HS-5 (cell line): Measurements from ENCODE around the gene PCBP2.
"Not testable (repeated sequence)": the region's sequence is repeated elsewhere in the genome, so short reads cannot be mapped to it uniquely, and the experiment has no call there.

Experiments
- DNase-seq: peaks from one replicate; pipeline ENCODE4 v3.0.0-alpha.2; 2012; ENCODE audit warnings: low read depth

PCBP2 gene

GRCh38 chr12:53472056-53472582, 20.2 kb downstream of the PCBP2 start:
- DNase-seq = no peak

GRCh38 chr12:53474077-53474476, 22.2 kb downstream of the PCBP2 start:
- DNase-seq = no peak

- no peak for DNase-seq
These were observed 22.9 kb downstream of the PCBP2 start for GRCh38 chr12:53474819-53475218.

- no peak for DNase-seq
These were observed 24.9 kb downstream of the PCBP2 start for GRCh38 chr12:53476769-53477209.

- no peak for DNase-seq
These were observed 27.0 kb downstream of the PCBP2 start for GRCh38 chr12:53478865-53479264.

- no peak for DNase-seq
These were observed 27.4 kb downstream of the PCBP2 start for GRCh38 chr12:53479331-53479730.

GRCh38 chr12:53480491-53481442, 28.9 kb downstream of the PCBP2 start:
- DNase-seq = no peak

GRCh38 chr12:53481458-53481857, 29.6 kb downstream of the PCBP2 start:
- not testable (repeated sequence) for DNase-seq

- DNase-seq = no peak
These were observed 30.2 kb downstream of the PCBP2 start for GRCh38 chr12:53481939-53482586.

GRCh38 chr12:53482626-53483168, 30.8 kb downstream of the PCBP2 start:
- no peak for DNase-seq

- no peak for DNase-seq
These were observed 31.5 kb downstream of the PCBP2 start for GRCh38 chr12:53483225-53483978.

GRCh38 chr12:53483979-53484377, 32.1 kb downstream of the PCBP2 start:
- DNase-seq = no peak

- DNase-seq = no peak
These were observed 33.0 kb downstream of the PCBP2 start for GRCh38 chr12:53484686-53485575.

- DNase-seq = no peak
These were observed 34.2 kb downstream of the PCBP2 start for GRCh38 chr12:53485955-53486735.

- no peak for DNase-seq
These were observed 35.0 kb downstream of the PCBP2 start for GRCh38 chr12:53486736-53487487.

- DNase-seq = no peak
These were observed 37.5 kb downstream of the PCBP2 start for GRCh38 chr12:53489242-53489864.

- no peak for DNase-seq
These were observed 40.3 kb downstream of the PCBP2 start for GRCh38 chr12:53492188-53492587.

- DNase-seq = no peak
These were observed 41.1 kb downstream of the PCBP2 start for GRCh38 chr12:53492830-53493609.
